Measurements from ENCODE around the gene KANK2. TPM values are rescaled to one million over a fixed set of nuclear protein-coding genes. Genes with fewer than 3 reads are reported as not detected.

KANK2 gene
- total and polyA plus RNA-seq, 2 of the 8 experiments (the other 6 are each of a cell fraction or from before 2014, with no cell fraction given), result 25.2 to 42.3 TPM

DNA sequence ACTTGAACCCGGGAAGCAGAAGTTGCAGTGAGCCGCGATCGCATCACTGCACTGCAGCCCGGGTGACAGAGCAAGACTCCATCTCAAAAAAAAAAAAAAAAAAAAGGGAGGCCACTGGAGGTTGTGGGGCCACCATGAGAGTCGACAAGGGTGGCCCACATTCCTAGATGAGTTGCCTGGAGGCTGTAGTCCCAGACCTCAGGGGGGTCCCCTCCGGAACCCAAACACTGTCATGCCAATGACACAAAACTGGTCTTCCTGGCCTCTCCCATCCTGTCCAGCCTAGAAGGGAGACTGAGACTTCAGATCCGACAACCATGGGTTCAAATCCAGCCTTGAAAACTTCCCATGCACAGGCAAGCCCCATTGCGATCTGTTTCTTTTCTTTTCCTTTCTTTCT is 56.4 kb downstream of the KANK2 start:
- CTCF ChIA-PET (ENCODE audit: partially characterized antibody), result interaction anchor here (0.9 kb wide), 2 partner anchors 14 to 15 kb away, joined by 4 to 5 read pairs; no protein-coding TSS in a partner anchor
- H4K5ac ChIP-seq (ENCODE audit: insufficient read length, low read depth, low read length), result no peak overlapping the region
- no peak overlapping the region for H2BK15ac ChIP-seq (ENCODE audit: low read length)
- H2BK120ac ChIP-seq (replicated peaks; ENCODE audit: low read depth, low read length), result no peak overlapping the region
- no peak overlapping the region for H3K4ac ChIP-seq (replicated peaks; ENCODE audit: insufficient read length, low read depth, low read length)
- no peak overlapping the region for H4K91ac ChIP-seq (replicated peaks; ENCODE audit: insufficient read length, low read length)
- POLR2A ChIA-PET (ENCODE audit: partially characterized antibody), result no interaction called here
- no peak for DNase-seq (ENCODE audit: low read depth in 1 of 2, low spot score in 2 of 2)
- no peaks in the 10 kb centered on the region for H3K9me3 ChIP-seq (ENCODE audit: insufficient read depth in 2 of 2, low read depth in 1 of 2, low read length in 1 of 2)
- no peak overlapping the region for H2BK12ac ChIP-seq (ENCODE audit: low read depth, low read length)
- H3K23ac ChIP-seq (ENCODE audit: insufficient read length), result no peak overlapping the region
- 0 out of 2 replicates have a peak, but pooled peaks cover 2% of the 10 kb centered on the region for H3K79me1 ChIP-seq (ENCODE audit: low read depth, low read length)
- H2BK5ac ChIP-seq (ENCODE audit: low read depth, low read length), result no peak overlapping the region
- 99% methylated on average over 6 of the region's 9 CpGs; no CpG with 5 or more reads in 1 of the 2 experiments for WGBS, 2 experiments (ENCODE audit: extremely low coverage in 1 of 2, insufficient coverage in 1 of 2, insufficient read length in 1 of 2, insufficient replicate concordance in 2 of 2, low coverage in 1 of 2, low lambda C conversion rate in 2 of 2, missing lambda C conversion rate in 1 of 2)
- H3K4me1 ChIP-seq (replicated peaks in 1 of 4; ENCODE audit: control insufficient read depth in 3 of 4, insufficient read depth in 4 of 4, low read length in 3 of 4), result peaks cover 0 to 22% (median 18%) of the 10 kb centered on the region in 4 experiments; a peak in 6 of 7 replicates
- H4K8ac ChIP-seq (ENCODE audit: extremely low read depth, insufficient read depth, low read length), result no peak overlapping the region
- H3K79me2 ChIP-seq (ENCODE audit: control insufficient read depth in 1 of 2, insufficient read depth in 2 of 2, low read length in 2 of 2), result no peaks in the 10 kb centered on the region
- no peak overlapping the region for H3K56ac ChIP-seq (replicated peaks; ENCODE audit: insufficient read length, low read depth, low read length)
- H3K36me3 ChIP-seq (ENCODE audit: control insufficient read depth in 2 of 4, insufficient read depth in 4 of 4, low read length in 3 of 4), result peaks cover 2 to 12% (median 6%) of the 10 kb centered on the region in 4 experiments; a peak in 5 of 8 replicates
- H3K4me3 ChIP-seq (ENCODE audit: extremely low read depth in 1 of 4, insufficient read depth in 2 of 4, low read depth in 3 of 4, low read length in 4 of 4), result no peak overlapping the region
- no peak overlapping the region for H2BK20ac ChIP-seq (ENCODE audit: low read length)
- H3K18ac ChIP-seq (ENCODE audit: extremely low read depth, low read length), result no peak overlapping the region
- H4K20me1 ChIP-seq (replicated peaks in 1 of 2; ENCODE audit: control insufficient read depth in 1 of 2, insufficient read depth in 2 of 2, low read length in 2 of 2), result peaks cover 0 to 4% of the 10 kb centered on the region in 2 experiments
- no peak for FAIRE-seq
- H2AK5ac ChIP-seq (ENCODE audit: low read depth, low read length), result no peak overlapping the region
- H3K9ac ChIP-seq (replicated peaks in 1 of 4; ENCODE audit: extremely low read depth in 1 of 4, low read depth in 3 of 4, low read length in 3 of 4), result no peak overlapping the region
- H3K4me2 ChIP-seq (ENCODE audit: insufficient read depth in 1 of 2, low read depth in 2 of 2, low read length in 2 of 2), result no peak overlapping the region
- H3K27ac ChIP-seq (ENCODE audit: low read depth, low read length), result no peak overlapping the region
- H2AFZ ChIP-seq (ENCODE audit: low read length), result no peak overlapping the region
- no peak overlapping the region for H3K14ac ChIP-seq (ENCODE audit: insufficient read length)
- no peaks in the 10 kb centered on the region for H3K27me3 ChIP-seq (replicated peaks in 1 of 4; ENCODE audit: control insufficient read depth in 3 of 4, extremely low read depth in 1 of 4, insufficient read depth in 3 of 4, low read length in 3 of 4)
- H3K23me2 ChIP-seq (ENCODE audit: low read depth, low read length), result peaks cover 3% of the 10 kb centered on the region; the same call in 1 of the 2 replicates
- TF ChIP-seq BACH1 (IDR thresholded peaks at IDR 0.05; ENCODE audit: low read length) (no peak), SIX5 (IDR thresholded peaks at IDR 0.05; ENCODE audit: low read depth, low read length) (no peak), NANOG (IDR thresholded peaks at IDR 0.05; ENCODE audit: insufficient read depth, low read depth, low read length, poor library complexity, severe bottlenecking) (no peak)
- TF ChIP-seq, protein P1, sequence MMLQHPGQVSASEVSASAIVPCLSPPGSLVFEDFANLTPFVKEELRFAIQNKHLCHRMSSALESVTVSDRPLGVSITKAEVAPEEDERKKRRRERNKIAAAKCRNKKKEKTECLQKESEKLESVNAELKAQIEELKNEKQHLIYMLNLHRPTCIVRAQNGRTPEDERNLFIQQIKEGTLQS (IDR thresholded peaks at IDR 0.05; ENCODE audit: insufficient read depth, low read depth, low read length), result no peak

All from H1 (cell line).